GM23338 (cell line): ENCODE measurements around the gene KCNK10. TPM values are rescaled to one million over a fixed set of nuclear protein-coding genes. Genes with fewer than 3 reads are reported as not detected.
A peak's percentile ranks its signal among the peaks of the same experiment; 100 is the strongest.

Experiments used
- ATAC-seq: fragments of 200-7000 bp; cut with Tn5 transposase; 3 replicates; pipeline ENCODE4 v1.9.1; 2020
- DNase-seq: peaks from one replicate; pipeline ENCODE4 v3.0.0-alpha.2; 2015; ENCODE audit warnings: low spot score
- H2AFZ ChIP-seq: fragments of 200-600 bp; sonication (generic); 2 replicates; pipeline ENCODE4 v1.8.0; 2016; ENCODE audit warnings: antibody characterized with exemption, mild to moderate bottlenecking, moderate library complexity
- H3F3A ChIP-seq: fragments of 200-600 bp; sonication (generic); replicated peaks from 2 replicates; pipeline ENCODE4 v1.8.0; 2017; ENCODE audit warnings: antibody characterized with exemption, mixed run types, low read depth
- H3K27ac ChIP-seq: fragments of 200-600 bp; sonication (generic); 2 replicates; pipeline ENCODE4 v1.6.1; 2016; ENCODE audit warnings: low read depth
- H3K27me3 ChIP-seq: fragments of 200-600 bp; sonication (generic); 2 replicates; pipeline ENCODE4 v1.8.0; 2016; ENCODE audit warnings: mild to moderate bottlenecking, mixed run types, moderate library complexity; ENCODE audit not compliant: insufficient read depth
- H3K36me3 ChIP-seq: fragments of 200-600 bp; sonication (generic); 2 replicates; pipeline ENCODE4 v1.8.0; 2016; ENCODE audit warnings: mild to moderate bottlenecking; ENCODE audit not compliant: insufficient read depth
- H3K4me1 ChIP-seq: fragments of 200-600 bp; sonication (generic); 2 replicates; pipeline ENCODE4 v1.8.0; 2016; ENCODE audit warnings: mild to moderate bottlenecking, moderate library complexity; ENCODE audit not compliant: insufficient read depth
- H3K4me2 ChIP-seq: fragments of 200-600 bp; sonication (generic); 2 replicates; pipeline ENCODE4 v1.7.1; 2017; ENCODE audit warnings: mixed run types
- H3K4me3 ChIP-seq: fragments of 200-600 bp; sonication (generic); 2 replicates; pipeline ENCODE4 v1.6.1; 2016; ENCODE audit warnings: mixed run types
- H3K79me2 ChIP-seq: fragments of 200-600 bp; sonication (generic); replicated peaks from 2 replicates; pipeline ENCODE4 v1.8.0; 2017; ENCODE audit warnings: mild to moderate bottlenecking; ENCODE audit not compliant: insufficient read depth
- H3K9me2 ChIP-seq: fragments of 200-600 bp; sonication (generic); 2 replicates; pipeline ENCODE4 v1.8.0; 2017; ENCODE audit not compliant: insufficient read depth
- H4K20me1 ChIP-seq: fragments of 200-600 bp; sonication (generic); replicated peaks from 2 replicates; pipeline ENCODE4 v1.8.0; 2017; ENCODE audit warnings: mild to moderate bottlenecking; ENCODE audit not compliant: insufficient read depth
- H3K27ac Mint-ChIP-seq: 2 replicates; pipeline ENCODE4 v1.8.0; 2020; ENCODE audit warnings: inconsistent platforms, mild to moderate bottlenecking, moderate library complexity, mixed read lengths
- H3K27me3 Mint-ChIP-seq: 3 replicates; pipeline ENCODE4 v1.8.0; 2022; ENCODE audit warnings: low read depth, mild to moderate bottlenecking, moderate library complexity, mixed read lengths, inconsistent platforms; ENCODE audit not compliant: insufficient read depth, poor library complexity
- H3K36me3 Mint-ChIP-seq: 3 replicates; pipeline ENCODE4 v1.8.0; 2021; ENCODE audit warnings: low read depth, mild to moderate bottlenecking, inconsistent platforms, moderate library complexity, mixed read lengths
- H3K4me1 Mint-ChIP-seq: 3 replicates; pipeline ENCODE4 v1.8.0; 2020; ENCODE audit warnings: mild to moderate bottlenecking, inconsistent platforms, mixed read lengths
- H3K4me3 Mint-ChIP-seq: 3 replicates; pipeline ENCODE4 v1.8.0; 2021; ENCODE audit warnings: moderate library complexity, mild to moderate bottlenecking, inconsistent platforms, mixed read lengths
- H3K9me3 Mint-ChIP-seq: 3 replicates; pipeline ENCODE4 v1.8.0; 2020; ENCODE audit warnings: moderate library complexity, mild to moderate bottlenecking, inconsistent platforms, mixed read lengths
- CREB1 ChIP-seq: fragments of 250-450 bp; sonication (Bioruptor Pico); IDR thresholded peaks from 2 replicates; pipeline ENCODE4 v1.5.0; 2020; ENCODE audit warnings: low read depth, mild to moderate bottlenecking, moderate library complexity
- EZH2 ChIP-seq: fragments of 200-600 bp; sonication (generic); IDR thresholded peaks from one replicate; pipeline ENCODE4 v1.8.0; 2017; ENCODE audit warnings: antibody characterized with exemption, mild to moderate bottlenecking, low read depth; ENCODE audit not compliant: unreplicated experiment
- EZH2phosphoT487 ChIP-seq: fragments of 200-600 bp; sonication (generic); IDR thresholded peaks from one replicate; pipeline ENCODE4 v1.8.1; 2018; ENCODE audit warnings: antibody characterized with exemption; ENCODE audit not compliant: unreplicated experiment
- JUNB ChIP-seq: IDR thresholded peaks from one replicate; pipeline ENCODE4 v1.6.1; 2016; ENCODE audit warnings: antibody characterized with exemption; ENCODE audit not compliant: unreplicated experiment
- NANOG ChIP-seq: IDR thresholded peaks from 2 replicates; pipeline ENCODE4 v1.6.1; 2016; ENCODE audit warnings: antibody characterized with exemption, borderline replicate concordance
- POLR2AphosphoS5 ChIP-seq: IDR thresholded peaks from 2 replicates; pipeline ENCODE4 v1.6.1; 2016; ENCODE audit warnings: antibody characterized with exemption, low read depth
- STAT1 ChIP-seq: IDR thresholded peaks from one replicate; pipeline ENCODE4 v1.6.1; 2016; ENCODE audit warnings: antibody characterized with exemption; ENCODE audit not compliant: unreplicated experiment
- ZNF114 ChIP-seq: fragments of 250-450 bp; sonication (Bioruptor Pico); IDR thresholded peaks from 2 replicates; pipeline ENCODE4 v1.5.0; 2020; ENCODE audit warnings: mild to moderate bottlenecking, moderate library complexity
- ZNF331 ChIP-seq: fragments of 250-450 bp; sonication (Bioruptor Pico); IDR thresholded peaks from 2 replicates; pipeline ENCODE4 v1.5.0; 2020; ENCODE audit warnings: low read depth, mild to moderate bottlenecking, moderate library complexity
- polyA plus RNA-seq: library from polyadenylated mRNA; unstranded; fragments of >200 nt; fragmentation: Nextera tagmentation; extraction: Ambion mirVana; gene quantifications from 2 replicates; pipeline ENCODE4 v1.2.1, GENCODE V29; 2016
- total RNA-seq: library from RNA; depleted of rRNA; stranded (reverse); fragments of >200 nt; shearing (Covaris generic); gene quantifications from 2 replicates; pipeline ENCODE4 v1.2.3, GENCODE V29; 2014
- TF ChIP-seq, protein P1 (sequence below), 2 experiments: fragments of 200-600 bp in 1 of 2; sonication (generic) in 1 of 2; conservative IDR thresholded peaks; 2 replicates each; pipeline versions ENCODE4 v1.5.1 to v1.6.1; 2016 to 2017; ENCODE audit warnings: antibody characterized with exemption in 2 of 2, low read depth in 2 of 2, mild to moderate bottlenecking in 2 of 2, moderate library complexity in 1 of 2
- TF ChIP-seq, protein P2 (sequence below): IDR thresholded peaks from 2 replicates; pipeline ENCODE4 v1.6.1; 2016; ENCODE audit warnings: antibody characterized with exemption
- TF ChIP-seq, protein P3 (sequence below): fragments of 250-450 bp; sonication (Bioruptor Pico); IDR thresholded peaks from 2 replicates; pipeline ENCODE4 v1.5.0; 2020; ENCODE audit warnings: mild to moderate bottlenecking, moderate library complexity
- TF ChIP-seq, protein P4 (sequence below): IDR thresholded peaks from one replicate; pipeline ENCODE4 v1.6.1; 2018; ENCODE audit warnings: antibody characterized with exemption; ENCODE audit not compliant: unreplicated experiment

Gene KCNK10
- total and polyA plus RNA-seq, 2 experiments from 2014 or later, result 0.29 to 1.0 TPM

DNA sequence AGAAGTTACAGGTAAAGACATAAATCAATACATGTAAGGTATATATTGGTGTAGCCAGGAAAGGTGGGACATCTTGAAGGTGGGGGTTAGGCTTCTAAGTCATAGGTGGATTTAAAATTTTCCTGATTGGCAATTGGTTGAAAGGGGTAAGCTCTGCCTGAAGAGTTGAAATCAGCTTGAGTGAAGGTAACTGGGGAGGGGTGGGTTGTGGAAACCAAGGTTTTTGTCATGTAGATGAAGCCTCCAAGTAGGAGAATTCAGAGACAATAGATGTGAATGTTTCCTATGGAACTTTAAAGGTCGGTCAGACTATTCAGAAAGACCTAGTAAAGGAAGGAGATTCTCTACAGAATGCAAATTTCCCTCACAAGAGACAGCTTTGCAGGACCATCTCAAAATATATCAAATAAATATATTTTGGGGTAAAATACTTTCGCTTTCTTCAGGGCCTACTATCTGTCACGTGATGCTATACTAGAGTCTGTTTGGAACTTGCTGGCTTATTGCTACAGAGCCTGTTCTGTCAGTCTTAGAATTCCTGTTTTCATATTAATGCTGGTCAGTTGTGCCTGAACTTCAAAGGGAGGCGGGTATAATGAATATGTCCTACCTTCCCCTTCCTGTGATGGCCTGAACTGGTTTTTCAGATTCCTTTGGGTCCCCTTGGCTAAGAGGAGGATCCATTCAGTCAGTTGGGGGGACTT is 41.8 kb upstream of the KCNK10 start:
- H3K27ac ChIP-seq, result peak overlapping the region; percentile 88
- H3K27me3 ChIP-seq, result no peaks in the 10 kb centered on the region
- peak overlapping the region; percentile 64 for H3K4me2 ChIP-seq
- Mint-ChIP-seq H3K4me3 (peak overlapping the region; percentile 51), H3K4me1 (peaks cover 49% of the 10 kb centered on the region), H3K36me3 (no peaks in the 10 kb centered on the region), H3K9me3 (no peaks in the 10 kb centered on the region), H3K27ac (peak overlapping the region; percentile 98), H3K27me3 (peaks cover 4% of the 10 kb centered on the region)
- TF ChIP-seq STAT1 (no peak), ZNF114 (CRISPR knock-in tag) (no peak; the same call in 1 of the 2 replicates), POLR2AphosphoS5 (no peak), EZH2phosphoT487 (no peak), ZNF331 (no peak), NANOG (peak; percentile 87), EZH2 (no peak), JUNB (no peak), CREB1 (CRISPR knock-in tag) (no peak)
- TF ChIP-seq, protein P1, sequence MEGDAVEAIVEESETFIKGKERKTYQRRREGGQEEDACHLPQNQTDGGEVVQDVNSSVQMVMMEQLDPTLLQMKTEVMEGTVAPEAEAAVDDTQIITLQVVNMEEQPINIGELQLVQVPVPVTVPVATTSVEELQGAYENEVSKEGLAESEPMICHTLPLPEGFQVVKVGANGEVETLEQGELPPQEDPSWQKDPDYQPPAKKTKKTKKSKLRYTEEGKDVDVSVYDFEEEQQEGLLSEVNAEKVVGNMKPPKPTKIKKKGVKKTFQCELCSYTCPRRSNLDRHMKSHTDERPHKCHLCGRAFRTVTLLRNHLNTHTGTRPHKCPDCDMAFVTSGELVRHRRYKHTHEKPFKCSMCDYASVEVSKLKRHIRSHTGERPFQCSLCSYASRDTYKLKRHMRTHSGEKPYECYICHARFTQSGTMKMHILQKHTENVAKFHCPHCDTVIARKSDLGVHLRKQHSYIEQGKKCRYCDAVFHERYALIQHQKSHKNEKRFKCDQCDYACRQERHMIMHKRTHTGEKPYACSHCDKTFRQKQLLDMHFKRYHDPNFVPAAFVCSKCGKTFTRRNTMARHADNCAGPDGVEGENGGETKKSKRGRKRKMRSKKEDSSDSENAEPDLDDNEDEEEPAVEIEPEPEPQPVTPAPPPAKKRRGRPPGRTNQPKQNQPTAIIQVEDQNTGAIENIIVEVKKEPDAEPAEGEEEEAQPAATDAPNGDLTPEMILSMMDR (conservative IDR thresholded peaks at IDR 0.05; ENCODE audit: low read depth in 2 of 2), result no peak
- TF ChIP-seq, protein P2, sequence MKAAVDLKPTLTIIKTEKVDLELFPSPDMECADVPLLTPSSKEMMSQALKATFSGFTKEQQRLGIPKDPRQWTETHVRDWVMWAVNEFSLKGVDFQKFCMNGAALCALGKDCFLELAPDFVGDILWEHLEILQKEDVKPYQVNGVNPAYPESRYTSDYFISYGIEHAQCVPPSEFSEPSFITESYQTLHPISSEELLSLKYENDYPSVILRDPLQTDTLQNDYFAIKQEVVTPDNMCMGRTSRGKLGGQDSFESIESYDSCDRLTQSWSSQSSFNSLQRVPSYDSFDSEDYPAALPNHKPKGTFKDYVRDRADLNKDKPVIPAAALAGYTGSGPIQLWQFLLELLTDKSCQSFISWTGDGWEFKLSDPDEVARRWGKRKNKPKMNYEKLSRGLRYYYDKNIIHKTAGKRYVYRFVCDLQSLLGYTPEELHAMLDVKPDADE, result no peak
- TF ChIP-seq, protein P3, sequence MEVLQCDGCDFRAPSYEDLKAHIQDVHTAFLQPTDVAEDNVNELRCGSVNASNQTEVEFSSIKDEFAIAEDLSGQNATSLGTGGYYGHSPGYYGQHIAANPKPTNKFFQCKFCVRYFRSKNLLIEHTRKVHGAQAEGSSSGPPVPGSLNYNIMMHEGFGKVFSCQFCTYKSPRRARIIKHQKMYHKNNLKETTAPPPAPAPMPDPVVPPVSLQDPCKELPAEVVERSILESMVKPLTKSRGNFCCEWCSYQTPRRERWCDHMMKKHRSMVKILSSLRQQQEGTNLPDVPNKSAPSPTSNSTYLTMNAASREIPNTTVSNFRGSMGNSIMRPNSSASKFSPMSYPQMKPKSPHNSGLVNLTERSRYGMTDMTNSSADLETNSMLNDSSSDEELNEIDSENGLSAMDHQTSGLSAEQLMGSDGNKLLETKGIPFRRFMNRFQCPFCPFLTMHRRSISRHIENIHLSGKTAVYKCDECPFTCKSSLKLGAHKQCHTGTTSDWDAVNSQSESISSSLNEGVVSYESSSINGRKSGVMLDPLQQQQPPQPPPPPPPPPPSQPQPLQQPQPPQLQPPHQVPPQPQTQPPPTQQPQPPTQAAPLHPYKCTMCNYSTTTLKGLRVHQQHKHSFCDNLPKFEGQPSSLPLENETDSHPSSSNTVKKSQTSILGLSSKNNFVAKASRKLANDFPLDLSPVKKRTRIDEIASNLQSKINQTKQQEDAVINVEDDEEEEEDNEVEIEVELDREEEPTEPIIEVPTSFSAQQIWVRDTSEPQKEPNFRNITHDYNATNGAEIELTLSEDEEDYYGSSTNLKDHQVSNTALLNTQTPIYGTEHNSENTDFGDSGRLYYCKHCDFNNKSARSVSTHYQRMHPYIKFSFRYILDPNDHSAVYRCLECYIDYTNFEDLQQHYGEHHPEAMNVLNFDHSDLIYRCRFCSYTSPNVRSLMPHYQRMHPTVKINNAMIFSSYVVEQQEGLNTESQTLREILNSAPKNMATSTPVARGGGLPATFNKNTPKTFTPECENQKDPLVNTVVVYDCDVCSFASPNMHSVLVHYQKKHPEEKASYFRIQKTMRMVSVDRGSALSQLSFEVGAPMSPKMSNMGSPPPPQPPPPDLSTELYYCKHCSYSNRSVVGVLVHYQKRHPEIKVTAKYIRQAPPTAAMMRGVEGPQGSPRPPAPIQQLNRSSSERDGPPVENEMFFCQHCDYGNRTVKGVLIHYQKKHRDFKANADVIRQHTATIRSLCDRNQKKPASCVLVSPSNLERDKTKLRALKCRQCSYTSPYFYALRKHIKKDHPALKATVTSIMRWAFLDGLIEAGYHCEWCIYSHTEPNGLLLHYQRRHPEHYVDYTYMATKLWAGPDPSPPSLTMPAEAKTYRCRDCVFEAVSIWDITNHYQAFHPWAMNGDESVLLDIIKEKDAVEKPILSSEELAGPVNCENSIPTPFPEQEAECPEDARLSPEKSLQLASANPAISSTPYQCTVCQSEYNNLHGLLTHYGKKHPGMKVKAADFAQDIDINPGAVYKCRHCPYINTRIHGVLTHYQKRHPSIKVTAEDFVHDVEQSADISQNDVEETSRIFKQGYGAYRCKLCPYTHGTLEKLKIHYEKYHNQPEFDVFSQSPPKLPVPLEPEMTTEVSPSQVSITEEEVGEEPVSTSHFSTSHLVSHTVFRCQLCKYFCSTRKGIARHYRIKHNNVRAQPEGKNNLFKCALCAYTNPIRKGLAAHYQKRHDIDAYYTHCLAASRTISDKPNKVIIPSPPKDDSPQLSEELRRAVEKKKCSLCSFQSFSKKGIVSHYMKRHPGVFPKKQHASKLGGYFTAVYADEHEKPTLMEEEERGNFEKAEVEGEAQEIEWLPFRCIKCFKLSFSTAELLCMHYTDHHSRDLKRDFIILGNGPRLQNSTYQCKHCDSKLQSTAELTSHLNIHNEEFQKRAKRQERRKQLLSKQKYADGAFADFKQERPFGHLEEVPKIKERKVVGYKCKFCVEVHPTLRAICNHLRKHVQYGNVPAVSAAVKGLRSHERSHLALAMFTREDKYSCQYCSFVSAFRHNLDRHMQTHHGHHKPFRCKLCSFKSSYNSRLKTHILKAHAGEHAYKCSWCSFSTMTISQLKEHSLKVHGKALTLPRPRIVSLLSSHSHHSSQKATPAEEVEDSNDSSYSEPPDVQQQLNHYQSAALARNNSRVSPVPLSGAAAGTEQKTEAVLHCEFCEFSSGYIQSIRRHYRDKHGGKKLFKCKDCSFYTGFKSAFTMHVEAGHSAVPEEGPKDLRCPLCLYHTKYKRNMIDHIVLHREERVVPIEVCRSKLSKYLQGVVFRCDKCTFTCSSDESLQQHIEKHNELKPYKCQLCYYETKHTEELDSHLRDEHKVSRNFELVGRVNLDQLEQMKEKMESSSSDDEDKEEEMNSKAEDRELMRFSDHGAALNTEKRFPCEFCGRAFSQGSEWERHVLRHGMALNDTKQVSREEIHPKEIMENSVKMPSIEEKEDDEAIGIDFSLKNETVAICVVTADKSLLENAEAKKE (CRISPR knock-in tag), result peak; percentile 97
- TF ChIP-seq, protein P4, sequence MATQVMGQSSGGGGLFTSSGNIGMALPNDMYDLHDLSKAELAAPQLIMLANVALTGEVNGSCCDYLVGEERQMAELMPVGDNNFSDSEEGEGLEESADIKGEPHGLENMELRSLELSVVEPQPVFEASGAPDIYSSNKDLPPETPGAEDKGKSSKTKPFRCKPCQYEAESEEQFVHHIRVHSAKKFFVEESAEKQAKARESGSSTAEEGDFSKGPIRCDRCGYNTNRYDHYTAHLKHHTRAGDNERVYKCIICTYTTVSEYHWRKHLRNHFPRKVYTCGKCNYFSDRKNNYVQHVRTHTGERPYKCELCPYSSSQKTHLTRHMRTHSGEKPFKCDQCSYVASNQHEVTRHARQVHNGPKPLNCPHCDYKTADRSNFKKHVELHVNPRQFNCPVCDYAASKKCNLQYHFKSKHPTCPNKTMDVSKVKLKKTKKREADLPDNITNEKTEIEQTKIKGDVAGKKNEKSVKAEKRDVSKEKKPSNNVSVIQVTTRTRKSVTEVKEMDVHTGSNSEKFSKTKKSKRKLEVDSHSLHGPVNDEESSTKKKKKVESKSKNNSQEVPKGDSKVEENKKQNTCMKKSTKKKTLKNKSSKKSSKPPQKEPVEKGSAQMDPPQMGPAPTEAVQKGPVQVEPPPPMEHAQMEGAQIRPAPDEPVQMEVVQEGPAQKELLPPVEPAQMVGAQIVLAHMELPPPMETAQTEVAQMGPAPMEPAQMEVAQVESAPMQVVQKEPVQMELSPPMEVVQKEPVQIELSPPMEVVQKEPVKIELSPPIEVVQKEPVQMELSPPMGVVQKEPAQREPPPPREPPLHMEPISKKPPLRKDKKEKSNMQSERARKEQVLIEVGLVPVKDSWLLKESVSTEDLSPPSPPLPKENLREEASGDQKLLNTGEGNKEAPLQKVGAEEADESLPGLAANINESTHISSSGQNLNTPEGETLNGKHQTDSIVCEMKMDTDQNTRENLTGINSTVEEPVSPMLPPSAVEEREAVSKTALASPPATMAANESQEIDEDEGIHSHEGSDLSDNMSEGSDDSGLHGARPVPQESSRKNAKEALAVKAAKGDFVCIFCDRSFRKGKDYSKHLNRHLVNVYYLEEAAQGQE, result no peak
- no peaks in the 10 kb centered on the region for H4K20me1 ChIP-seq
- no peaks in the 10 kb centered on the region; the same call in none of the 2 replicates for H3K9me2 ChIP-seq
- DNase-seq (peak; percentile 93), ATAC-seq (peak; percentile 95)
- H3K4me1 ChIP-seq, result peaks cover 48% of the 10 kb centered on the region
- no peak overlapping the region for H2AFZ ChIP-seq
- H3K79me2 ChIP-seq, result no peaks in the 10 kb centered on the region
- H3K4me3 ChIP-seq, result peak overlapping the region; percentile 29
- no peaks in the 10 kb centered on the region for H3F3A ChIP-seq
- no peaks in the 10 kb centered on the region for H3K36me3 ChIP-seq
